Breast epithelium (tissue), 4 donors: ENCODE results near the gene MAST3. TPM values are rescaled to one million over a fixed set of nuclear protein-coding genes. Genes with fewer than 3 reads are reported as not detected.

Source experiments
- DNase-seq, 2 donors: peaks; one replicate each; pipeline ENCODE4 v3.0.0-alpha.2; 2019; ENCODE audit warnings: low spot score in 2 of 2
- H3K27ac ChIP-seq, 2 donors: fragments of 200-600 bp; sonication (generic) in 1 of 2; one replicate each; pipeline ENCODE4 v1.5.1; 2016 to 2019; ENCODE audit warnings: mild to moderate bottlenecking in 1 of 2
- H3K27me3 ChIP-seq, 2 donors: fragments of 200-600 bp; sonication (generic) in 1 of 2; one replicate each; pipeline versions ENCODE4 v1.5.1 to v1.6.0; 2017 to 2019; ENCODE audit warnings: control low read depth in 1 of 2, mild to moderate bottlenecking in 1 of 2
- H3K36me3 ChIP-seq: fragments of 200-600 bp; one replicate; pipeline ENCODE4 v1.5.1; 2019
- H3K4me1 ChIP-seq, 2 donors: fragments of 200-600 bp; sonication (generic); one replicate each; pipeline ENCODE4 v1.5.1; 2016 to 2019; ENCODE audit warnings: control low read depth in 1 of 2
- H3K4me3 ChIP-seq, 3 donors: fragments of 200-600 bp; sonication (generic); 1 replicate in 2 of 3; 2 replicates in 1 of 3; pipeline ENCODE4 v1.5.1; 2016 to 2019; ENCODE audit warnings: mild to moderate bottlenecking in 3 of 3, moderate library complexity in 2 of 3
- H3K9me3 ChIP-seq, 2 donors: fragments of 200-600 bp; sonication (generic) in 1 of 2; one replicate each; pipeline ENCODE4 v1.5.1; 2016 to 2019; ENCODE audit warnings: control low read depth in 1 of 2
- POLR2A ChIP-seq: fragments of 450-650 bp; IDR thresholded peaks from one replicate; pipeline ENCODE4 v1.6.1; 2016; ENCODE audit warnings: antibody characterized with exemption, mild to moderate bottlenecking, moderate library complexity
- POLR2AphosphoS5 ChIP-seq, 3 donors: sonication (generic); formaldehyde crosslinking; IDR thresholded peaks; one replicate each; pipeline ENCODE4 v1.6.1; 2017; ENCODE audit warnings: antibody characterized with exemption in 3 of 3
- intact Hi-C: fragments of 100-400 bp; cut with DNase I; formaldehyde crosslinking; loops from one replicate; pipeline ENCODE4 v1.15.1; 2023; ENCODE audit warnings: low total_unique reads
- total RNA-seq, 3 donors: library from RNA; depleted of rRNA; stranded (reverse); fragments of >200 nt; gene quantifications; one replicate each; pipeline ENCODE4 v1.1.0, GENCODE V29; 2016
- TF ChIP-seq, protein P1 (sequence below), 3 donors: fragments of 450-650 bp; IDR thresholded peaks; one replicate each; pipeline ENCODE4 v1.5.1; 2016 to 2017; ENCODE audit warnings: antibody characterized with exemption in 3 of 3, mild to moderate bottlenecking in 3 of 3, moderate library complexity in 3 of 3

MAST3 gene
- total RNA-seq, 3 donors from 2014 or later: 5.6 to 8.5 (median 6.2) TPM

DNA sequence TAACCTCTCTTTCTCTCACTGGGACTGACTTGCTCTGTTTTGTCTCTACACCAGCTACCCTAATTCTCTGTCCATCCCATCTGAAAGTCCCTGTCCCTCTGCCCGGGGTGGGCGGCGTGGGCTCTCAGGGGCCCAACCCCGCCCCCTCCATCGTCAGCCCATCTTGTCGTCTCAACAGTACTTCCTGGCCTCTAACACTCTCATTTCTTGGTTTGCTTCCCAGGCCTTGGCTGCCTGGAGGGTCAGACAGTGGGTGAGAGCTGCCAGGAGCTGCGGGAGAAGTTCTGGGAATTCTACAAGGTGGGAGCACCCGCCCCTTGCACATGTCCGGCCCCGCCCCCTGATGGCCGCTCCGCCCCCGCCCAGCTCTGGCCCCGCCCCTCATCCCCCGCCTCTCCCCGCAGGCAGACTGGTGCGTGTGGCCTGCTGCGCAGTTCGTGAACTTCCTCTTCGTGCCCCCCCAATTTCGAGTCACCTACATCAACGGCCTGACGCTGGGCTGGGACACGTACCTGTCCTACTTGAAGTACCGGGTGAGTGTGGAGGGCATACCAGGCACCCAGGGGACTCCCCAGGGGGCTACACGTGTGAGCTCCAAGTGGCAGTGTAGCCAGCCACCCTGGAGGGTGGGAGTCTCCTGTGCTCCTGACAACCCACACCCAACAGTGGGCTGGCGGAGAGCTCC is 97.1 kb downstream of the MAST3 start:
- H3K27ac ChIP-seq: peak overlapping the region; percentile 75 to 79
- intact Hi-C loops: no loop called here
- H3K4me1 ChIP-seq: peaks cover 0 to 8% of the 10 kb centered on the region in 2 donors
- TF ChIP-seq POLR2A (no peak), POLR2AphosphoS5 (IDR thresholded peaks at IDR 0.05) (no peak)
- TF ChIP-seq, protein P1, sequence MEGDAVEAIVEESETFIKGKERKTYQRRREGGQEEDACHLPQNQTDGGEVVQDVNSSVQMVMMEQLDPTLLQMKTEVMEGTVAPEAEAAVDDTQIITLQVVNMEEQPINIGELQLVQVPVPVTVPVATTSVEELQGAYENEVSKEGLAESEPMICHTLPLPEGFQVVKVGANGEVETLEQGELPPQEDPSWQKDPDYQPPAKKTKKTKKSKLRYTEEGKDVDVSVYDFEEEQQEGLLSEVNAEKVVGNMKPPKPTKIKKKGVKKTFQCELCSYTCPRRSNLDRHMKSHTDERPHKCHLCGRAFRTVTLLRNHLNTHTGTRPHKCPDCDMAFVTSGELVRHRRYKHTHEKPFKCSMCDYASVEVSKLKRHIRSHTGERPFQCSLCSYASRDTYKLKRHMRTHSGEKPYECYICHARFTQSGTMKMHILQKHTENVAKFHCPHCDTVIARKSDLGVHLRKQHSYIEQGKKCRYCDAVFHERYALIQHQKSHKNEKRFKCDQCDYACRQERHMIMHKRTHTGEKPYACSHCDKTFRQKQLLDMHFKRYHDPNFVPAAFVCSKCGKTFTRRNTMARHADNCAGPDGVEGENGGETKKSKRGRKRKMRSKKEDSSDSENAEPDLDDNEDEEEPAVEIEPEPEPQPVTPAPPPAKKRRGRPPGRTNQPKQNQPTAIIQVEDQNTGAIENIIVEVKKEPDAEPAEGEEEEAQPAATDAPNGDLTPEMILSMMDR (IDR thresholded peaks at IDR 0.05): no peak
- H3K27me3 ChIP-seq: no peaks in the 10 kb centered on the region
- H3K4me3 ChIP-seq: peak overlapping the region in 2 of 3 donors; percentile 82 to 96
- no peaks in the 10 kb centered on the region for H3K36me3 ChIP-seq
- peak in 1 of 2 donors; percentile 81 for DNase-seq
- H3K9me3 ChIP-seq: no peaks in the 10 kb centered on the region

DNA sequence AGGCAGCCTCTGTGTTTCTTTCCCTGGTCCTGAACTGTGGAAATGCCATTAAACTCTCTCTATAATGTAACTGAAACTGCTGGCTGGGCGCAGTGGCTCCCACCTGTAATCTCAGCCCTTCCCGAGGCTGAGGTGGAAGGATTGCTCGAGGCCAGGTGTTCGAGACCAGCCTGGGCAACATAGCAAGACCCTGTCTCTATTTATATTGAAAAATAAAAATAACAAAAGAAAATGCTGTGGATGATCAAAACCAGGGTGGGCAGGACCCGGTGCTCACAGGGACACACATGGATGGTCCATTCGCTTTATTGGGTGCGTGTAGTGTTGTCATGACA is 98.9 kb downstream of the MAST3 start:
- H3K4me1 ChIP-seq: peaks cover 0 to 8% of the 10 kb centered on the region in 2 donors
- intact Hi-C loops: no loop called here
- no peak for DNase-seq
- H3K36me3 ChIP-seq: no peaks in the 10 kb centered on the region
- H3K27me3 ChIP-seq: no peaks in the 10 kb centered on the region
- no peak overlapping the region for H3K27ac ChIP-seq
- no peak for TF ChIP-seq POLR2AphosphoS5 (IDR thresholded peaks at IDR 0.05)
- TF ChIP-seq, protein P1 (IDR thresholded peaks at IDR 0.05): no peak
- no peak for TF ChIP-seq POLR2A
- no peak overlapping the region for H3K4me3 ChIP-seq
- no peaks in the 10 kb centered on the region for H3K9me3 ChIP-seq

- no peak for DNase-seq
- H3K36me3 ChIP-seq: no peaks in the 10 kb centered on the region
- no peak overlapping the region for H3K27ac ChIP-seq
- no peaks in the 10 kb centered on the region for H3K9me3 ChIP-seq
- TF ChIP-seq POLR2AphosphoS5 (IDR thresholded peaks at IDR 0.05): no peak
- H3K4me3 ChIP-seq: no peak overlapping the region
- H3K27me3 ChIP-seq: no peaks in the 10 kb centered on the region
- H3K4me1 ChIP-seq: peaks cover under 1 to 6% of the 10 kb centered on the region in 2 donors
- intact Hi-C loops: no loop called here
Measured at GRCh38 chr19:18197306-18197705, 99.7 kb downstream of the MAST3 start.

DNA sequence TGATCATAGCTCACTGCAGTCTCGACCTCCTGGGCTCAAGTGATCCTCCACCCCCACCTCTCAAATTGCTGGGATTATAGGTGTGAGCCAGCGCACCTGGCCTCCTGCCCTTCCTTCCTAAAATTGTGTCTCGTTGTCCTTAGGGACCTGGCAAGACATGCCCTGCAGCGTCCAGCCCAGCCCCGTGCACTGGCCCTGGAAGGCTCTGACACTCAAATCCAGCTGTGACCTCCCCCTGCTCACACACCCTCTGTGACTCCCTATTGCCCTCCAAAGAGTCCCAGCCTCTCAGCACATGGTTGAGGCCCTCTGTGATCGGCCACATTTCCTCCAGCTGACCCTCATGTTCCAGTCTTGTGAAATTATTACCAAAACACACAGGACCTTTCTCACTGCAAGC is 100.4 kb downstream of the MAST3 start:
- H3K4me3 ChIP-seq: no peak overlapping the region
- TF ChIP-seq POLR2AphosphoS5 (IDR thresholded peaks at IDR 0.05): no peak
- TF ChIP-seq POLR2A: no peak
- TF ChIP-seq, protein P1 (IDR thresholded peaks at IDR 0.05): no peak
- H3K36me3 ChIP-seq: no peaks in the 10 kb centered on the region
- no peaks in the 10 kb centered on the region for H3K27me3 ChIP-seq
- no peak for DNase-seq
- intact Hi-C loops: no loop called here
- peaks cover 3 to 6% of the 10 kb centered on the region in 2 donors for H3K4me1 ChIP-seq
- H3K27ac ChIP-seq: no peak overlapping the region
- H3K9me3 ChIP-seq: no peaks in the 10 kb centered on the region

DNA sequence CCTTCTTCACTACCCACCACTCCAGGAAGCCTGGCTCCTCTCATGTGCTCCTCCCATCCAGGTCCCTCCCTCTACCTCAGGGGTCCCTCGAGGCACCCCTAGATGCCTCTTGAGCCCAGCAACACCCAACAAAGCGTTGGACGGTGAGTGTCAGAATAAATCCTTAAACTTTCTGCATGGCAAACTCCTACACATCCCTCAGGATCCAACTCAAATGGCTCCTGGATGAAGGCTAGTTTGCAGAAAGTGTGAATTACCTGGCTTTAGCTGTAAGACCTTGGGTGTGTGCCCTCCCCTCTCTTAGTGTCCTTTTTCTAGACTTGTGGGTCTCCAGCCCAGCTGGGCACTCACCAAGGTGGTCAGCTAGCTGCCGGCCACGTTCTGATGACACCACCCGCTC is 100.8 kb downstream of the MAST3 start:
- no peak for DNase-seq
- Histone ChIP-seq H3K36me3 (no peaks in the 10 kb centered on the region), H3K9me3 (no peaks in the 10 kb centered on the region)

More for the DNA sequence above, 100.8 kb downstream of the MAST3 start:
- intact Hi-C loops: no loop called here
- Histone ChIP-seq H3K27me3 (no peaks in the 10 kb centered on the region), H3K27ac (no peak overlapping the region), H3K4me1 (peaks cover 3 to 10% of the 10 kb centered on the region in 2 donors), H3K4me3 (no peak overlapping the region)
- TF ChIP-seq POLR2A: no peak
- TF ChIP-seq, protein P1 (IDR thresholded peaks at IDR 0.05): no peak
- no peak for TF ChIP-seq POLR2AphosphoS5 (IDR thresholded peaks at IDR 0.05)

Other genes with a start within 250 kb of the MAST3 start
- 10 to 100 TPM in 1 of 3 donors, 1 to 10 TPM in 2; 2.8 to 13.1 (median 3.5) TPM for gene JAK3, start 249.8 kb upstream of the MAST3 start, total RNA-seq
- 1,000 to 10,000 TPM; 1,333 to 1,973 (median 1,587) TPM for gene RPL18A, start 237.9 kb upstream of the MAST3 start, total RNA-seq
- gene SLC5A5, start 225.8 kb upstream of the MAST3 start, total RNA-seq: not detected
- 10 to 100 TPM; 43.8 to 53.4 (median 47.9) TPM for gene CCDC124, start 164.8 kb upstream of the MAST3 start, total RNA-seq
- under 1 TPM in 2 of 3 donors, not detected in 1; 0.33 to 0.59 TPM for gene KCNN1, start 130.7 kb upstream of the MAST3 start, total RNA-seq
- gene ARRDC2, start 89.6 kb upstream of the MAST3 start, total RNA-seq: 10 to 100 TPM; 49.4 to 89.3 (median 53.4) TPM
- 1 to 10 TPM in 2 of 3 donors, under 1 TPM in 1; 0.98 to 2.1 (median 1.6) TPM for gene IL12RB1, start 10.8 kb upstream of the MAST3 start, total RNA-seq
- gene PIK3R2, start 55.4 kb downstream of the MAST3 start, total RNA-seq: 10 to 100 TPM in 1 of 3 donors, 1 to 10 TPM in 2; 8.6 to 12.1 (median 8.8) TPM
- 100 to 1,000 TPM in 1 of 3 donors, 10 to 100 TPM in 2; 50.1 to 103 (median 91.6) TPM for gene IFI30, start 76.0 kb downstream of the MAST3 start, total RNA-seq
- 10 to 100 TPM; 24.3 to 41.3 (median 37.1) TPM for gene MPV17L2, start 95.4 kb downstream of the MAST3 start, total RNA-seq
- gene RAB3A, start 106.3 kb downstream of the MAST3 start, total RNA-seq: 1 to 10 TPM in 2 of 3 donors, under 1 TPM in 1; 0.66 to 1.2 (median 1.1) TPM
- 1 to 10 TPM in 1 of 3 donors, under 1 TPM in 1, not detected in 1; 0.33 to 1.3 TPM for gene PDE4C, start 128.7 kb downstream of the MAST3 start, total RNA-seq
- gene IQCN, start 176.7 kb downstream of the MAST3 start, total RNA-seq: 10 to 100 TPM in 1 of 3 donors, 1 to 10 TPM in 2; 7.0 to 16.6 (median 9.5) TPM
- gene JUND, start 183.8 kb downstream of the MAST3 start, total RNA-seq: 100 to 1,000 TPM; 325 to 833 (median 602) TPM
- gene LSM4, start 225.3 kb downstream of the MAST3 start, total RNA-seq: 100 to 1,000 TPM in 2 of 3 donors, 10 to 100 TPM in 1; 83.0 to 122 (median 120) TPM
- 10 to 100 TPM; 22.5 to 29.2 (median 25.9) TPM for gene PGPEP1, start 242.8 kb downstream of the MAST3 start, total RNA-seq